HepG2 (cell line): ENCODE results near the gene CENPP. TPM values are rescaled to one million over a fixed set of nuclear protein-coding genes. Genes with fewer than 3 reads are reported as not detected.

Experiments
- ATAC-seq: fragments of 200-7000 bp; cut with Tn5 transposase; 3 replicates; pipeline ENCODE4 v1.9.1; 2020; ENCODE audit warnings: mild to moderate bottlenecking, moderate library complexity
- BruUV-seq: library from RNA; stranded (reverse); fragments of 400-500 nt; replicated peaks from 2 replicates; lab custom pipeline; 2021; lab: Mats Ljungman, UMichigan
- CTCF ChIA-PET: fragments of 300-600 bp; formaldehyde crosslinking; extraction: SDS; loops from one replicate; lab custom pipeline; 2021; ENCODE audit warnings: low total read pairs, inconsistent platforms, low intra/inter-chr PET ratio; lab: Yijun Ruan, JAX
- POLR2A ChIA-PET: fragments of 350-600 bp; sonication (Branson Sonifier 250); formaldehyde crosslinking; loops from one replicate; lab custom pipeline; 2020; ENCODE audit warnings: antibody characterized with exemption, inconsistent platforms; lab: Yijun Ruan, JAX
- DNase-seq: peaks from one replicate; pipeline ENCODE4 v3.0.0-alpha.2; 2015; ENCODE audit warnings: low spot score
- FAIRE-seq: peaks from 3 replicates; lab custom pipeline; 2011; peaks lifted over from hg19 to GRCh38; lab: Jason Lieb, UNC
- H2AFZ ChIP-seq: one replicate; pipeline ENCODE4 v1.6.1; 2011; ENCODE audit warnings: low read length, inconsistent platforms
- H3K27ac ChIP-seq: fragments of 300-600 bp; 3 replicates; pipeline ENCODE4 v1.8.0; 2011; ENCODE audit warnings: mixed run types, mild to moderate bottlenecking, mixed read lengths, low read length, inconsistent platforms; ENCODE audit not compliant: insufficient read depth; ENCODE audit errors: extremely low read length
- H3K27me3 ChIP-seq, 2 experiments: fragments of 200-600 bp in 1 of 2; 2 replicates in 1 of 2; 3 replicates in 1 of 2; pipeline versions ENCODE4 v1.6.0 to v1.8.0; 2011; ENCODE audit warnings: low read length in 2 of 2, mild to moderate bottlenecking in 2 of 2, moderate library complexity in 2 of 2, inconsistent platforms in 1 of 2; ENCODE audit not compliant: insufficient read depth in 2 of 2, control insufficient read depth in 1 of 2
- H3K36me3 ChIP-seq, 2 experiments: fragments of 200-600 bp in 1 of 2; replicated peaks in 1 of 2; 2 replicates in 1 of 2; 3 replicates in 1 of 2; pipeline versions ENCODE4 v1.5.1 to v1.8.0; 2011; ENCODE audit warnings: low read length in 2 of 2, inconsistent platforms in 1 of 2; ENCODE audit not compliant: insufficient read depth in 2 of 2, control insufficient read depth in 1 of 2
- H3K4me1 ChIP-seq: 2 replicates; pipeline ENCODE4 v1.5.1; 2012; ENCODE audit warnings: low read length, inconsistent platforms; ENCODE audit not compliant: insufficient read depth
- H3K4me2 ChIP-seq: 2 replicates; pipeline ENCODE4 v1.6.0; 2011; ENCODE audit warnings: low read depth, low read length, inconsistent platforms
- H3K4me3 ChIP-seq, 3 experiments: fragments of 200-600 bp in 1 of 3; sonication (generic), shearing (Covaris generic) in 1 of 3; replicated peaks in 1 of 3; 2 replicates each; pipeline ENCODE4 v1.5.1; 2011 to 2016; ENCODE audit warnings: low read length in 3 of 3, inconsistent platforms in 2 of 3, low read depth in 2 of 3, mild to moderate bottlenecking in 2 of 3, control low read depth in 1 of 3, mixed read lengths in 1 of 3; ENCODE audit not compliant: insufficient read depth in 1 of 3
- H3K79me2 ChIP-seq: one replicate; pipeline ENCODE4 v1.6.1; 2011; ENCODE audit warnings: low read length, inconsistent platforms; ENCODE audit not compliant: insufficient read depth
- H3K9ac ChIP-seq: 2 replicates; pipeline ENCODE4 v1.6.0; 2011; ENCODE audit warnings: mild to moderate bottlenecking, low read depth, low read length, inconsistent platforms; ENCODE audit not compliant: insufficient read depth
- H3K9me3 ChIP-seq: 2 replicates; pipeline ENCODE4 v1.5.1; 2012; ENCODE audit warnings: mild to moderate bottlenecking, low read length
- H4K20me1 ChIP-seq: 2 replicates; pipeline ENCODE4 v1.6.0; 2011; ENCODE audit warnings: inconsistent platforms, mild to moderate bottlenecking, low read length, moderate library complexity; ENCODE audit not compliant: insufficient read depth
- CC2D1A ChIP-seq: sonication (generic); formaldehyde crosslinking; IDR thresholded peaks from 2 replicates; pipeline ENCODE4 v1.8.1; 2023; ENCODE audit warnings: mild to moderate bottlenecking, missing genetic modification reagents
- FOXK1 ChIP-seq: sonication (generic); formaldehyde crosslinking; IDR thresholded peaks from 2 replicates; pipeline ENCODE4 v1.4.0; 2020; ENCODE audit warnings: low read depth, missing genetic modification reagents, borderline replicate concordance
- HNF4G ChIP-seq, 2 experiments: sonication (generic) in 1 of 2; formaldehyde crosslinking in 1 of 2; IDR thresholded peaks; 2 replicates each; pipeline versions ENCODE4 v1.4.0 to v1.6.1; 2011 to 2020; ENCODE audit warnings: borderline replicate concordance in 2 of 2, low read depth in 2 of 2, mild to moderate bottlenecking in 2 of 2, low read length in 1 of 2, missing genetic modification reagents in 1 of 2, moderate library complexity in 1 of 2
- KAT7 ChIP-seq: IDR thresholded peaks from 2 replicates; pipeline ENCODE4 v1.6.1; 2018; ENCODE audit warnings: borderline replicate concordance, missing compliant biosample characterization
- MEIS2 ChIP-seq: sonication (generic); formaldehyde crosslinking; IDR thresholded peaks from 2 replicates; pipeline ENCODE4 v1.9.0; 2021; ENCODE audit warnings: mild to moderate bottlenecking, missing genetic modification reagents
- MTERF4 ChIP-seq: sonication (generic); formaldehyde crosslinking; IDR thresholded peaks from 2 replicates; pipeline ENCODE4 v1.8.0; 2023; ENCODE audit warnings: mild to moderate bottlenecking, missing genetic modification reagents
- PITX1 ChIP-seq: sonication (generic); formaldehyde crosslinking; IDR thresholded peaks from 2 replicates; pipeline ENCODE4 v1.5.1; 2020; ENCODE audit warnings: mild to moderate bottlenecking, missing genetic modification reagents
- STAT5B ChIP-seq: sonication (generic); formaldehyde crosslinking; IDR thresholded peaks from 2 replicates; pipeline ENCODE4 v1.4.0; 2020; ENCODE audit warnings: missing genetic modification reagents
- TCF7 ChIP-seq: sonication (generic); IDR thresholded peaks from 2 replicates; pipeline ENCODE4 v1.6.1; 2016; ENCODE audit warnings: antibody characterized with exemption, low read depth
- ZNF251 ChIP-seq: sonication (generic); formaldehyde crosslinking; IDR thresholded peaks from 2 replicates; pipeline ENCODE4 v1.9.0; 2021; ENCODE audit warnings: mild to moderate bottlenecking, missing genetic modification reagents
- ZNF614 ChIP-seq: IDR thresholded peaks from 2 replicates; pipeline ENCODE4 v1.6.1; 2018; ENCODE audit warnings: missing biosample characterization, missing genetic modification reagents, inconsistent platforms, borderline replicate concordance
- WGBS: methylation state at CpG from one replicate; pipeline ENCODE4 v1.1.6; 2017; ENCODE audit warnings: low lambda C conversion rate; 5-methylcytosine and 5-hydroxymethylcytosine counted together
- in situ Hi-C: cut with HindIII; loops from 2 replicates; pipeline ENCODE4 v1.10.0; 2017; ENCODE audit warnings: low pct_unique_long_range_greater_than_20kb; ENCODE audit not compliant: extremely low pct_ligation_motif_present
- intact Hi-C: fragments of 100-400 bp; cut with micrococcal nuclease; formaldehyde crosslinking; loops from one replicate; pipeline ENCODE4 v1.10.0; 2022; ENCODE audit not compliant: unreplicated experiment
- polyA plus RNA-seq, 8 experiments: library from polyadenylated mRNA; depleted of rRNA in 3 of 8; stranded (reverse) in 7 of 8; unstranded in 1 of 8; fragments of >200 nt; fragmentation: Illumina TruSeq in 4 of 8; extraction: Trizol in 4 of 8; gene quantifications; 2 replicates each; pipeline versions ENCODE4 v1.2.1 to v1.2.3, GENCODE V29; 2011 to 2016; ENCODE audit warnings: low read depth in 4 of 8, missing spikeins in 1 of 8, mixed read lengths in 1 of 8; ENCODE audit not compliant: insufficient read depth in 1 of 8
- total RNA-seq, 5 experiments: library from RNA; depleted of rRNA; stranded (reverse); fragments of >200 nt; fragmentation: Illumina TruSeq; extraction: Trizol; gene quantifications; 2 replicates each; pipeline ENCODE4 v1.2.3, GENCODE V29; 2016; ENCODE audit warnings: low read depth in 1 of 5
- TF ChIP-seq, protein P1 (sequence below): sonication (generic); formaldehyde crosslinking; IDR thresholded peaks from 2 replicates; pipeline ENCODE4 v1.4.0; 2020; ENCODE audit warnings: missing genetic modification reagents, mild to moderate bottlenecking, borderline replicate concordance

The CENPP gene
- total and polyA plus RNA-seq, 2 of the 13 experiments (the other 11 are each of a cell fraction or from before 2014, with no cell fraction given) = 2.0 to 11.4 TPM

DNA sequence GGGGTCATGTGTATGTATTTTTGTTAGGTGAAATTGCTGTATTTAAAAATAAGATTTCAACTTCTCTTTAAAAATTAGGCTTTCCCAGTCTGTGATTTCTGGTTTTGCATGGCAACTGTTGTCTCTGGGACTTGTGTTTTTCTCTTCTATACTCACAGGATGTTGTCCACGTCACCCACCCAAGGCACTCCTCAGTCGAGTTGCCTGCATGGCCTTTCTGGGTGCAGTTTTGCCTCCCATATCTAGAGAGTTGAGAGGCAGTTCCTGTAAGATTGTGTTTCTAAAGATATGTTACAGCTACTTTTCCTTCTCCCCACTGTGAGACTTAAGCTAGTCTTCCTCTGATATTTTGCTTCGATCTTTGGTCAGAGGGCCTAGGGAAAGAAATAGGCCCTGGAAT lies 158.8 kb downstream of the CENPP start:
- Histone ChIP-seq H2AFZ (no peak overlapping the region), H3K4me1 (peaks cover 13% of the 10 kb centered on the region), H3K36me3 (no peaks in the 10 kb centered on the region), H3K9ac (no peak overlapping the region), H3K4me2 (no peak overlapping the region), H3K27me3 (no peaks in the 10 kb centered on the region), H3K9me3 (no peaks in the 10 kb centered on the region), H3K4me3 (no peak overlapping the region), H3K79me2 (no peaks in the 10 kb centered on the region), H3K27ac (no peak overlapping the region), H4K20me1 (no peaks in the 10 kb centered on the region)
- no peak for DNase-seq
- TF ChIP-seq PITX1 (CRISPR knock-in tag) = no peak
- no peak for TF ChIP-seq STAT5B (CRISPR knock-in tag)
- no peak for TF ChIP-seq KAT7
- TF ChIP-seq ZNF251 (CRISPR knock-in tag) = no peak
- TF ChIP-seq HNF4G (IDR thresholded peaks at IDR 0.05; ENCODE audit: borderline replicate concordance, low read depth, low read length) = no peak
- no peak for TF ChIP-seq HNF4G (CRISPR knock-in tag; IDR thresholded peaks at IDR 0.05; ENCODE audit: borderline replicate concordance, low read depth)
- TF ChIP-seq, protein P1, sequence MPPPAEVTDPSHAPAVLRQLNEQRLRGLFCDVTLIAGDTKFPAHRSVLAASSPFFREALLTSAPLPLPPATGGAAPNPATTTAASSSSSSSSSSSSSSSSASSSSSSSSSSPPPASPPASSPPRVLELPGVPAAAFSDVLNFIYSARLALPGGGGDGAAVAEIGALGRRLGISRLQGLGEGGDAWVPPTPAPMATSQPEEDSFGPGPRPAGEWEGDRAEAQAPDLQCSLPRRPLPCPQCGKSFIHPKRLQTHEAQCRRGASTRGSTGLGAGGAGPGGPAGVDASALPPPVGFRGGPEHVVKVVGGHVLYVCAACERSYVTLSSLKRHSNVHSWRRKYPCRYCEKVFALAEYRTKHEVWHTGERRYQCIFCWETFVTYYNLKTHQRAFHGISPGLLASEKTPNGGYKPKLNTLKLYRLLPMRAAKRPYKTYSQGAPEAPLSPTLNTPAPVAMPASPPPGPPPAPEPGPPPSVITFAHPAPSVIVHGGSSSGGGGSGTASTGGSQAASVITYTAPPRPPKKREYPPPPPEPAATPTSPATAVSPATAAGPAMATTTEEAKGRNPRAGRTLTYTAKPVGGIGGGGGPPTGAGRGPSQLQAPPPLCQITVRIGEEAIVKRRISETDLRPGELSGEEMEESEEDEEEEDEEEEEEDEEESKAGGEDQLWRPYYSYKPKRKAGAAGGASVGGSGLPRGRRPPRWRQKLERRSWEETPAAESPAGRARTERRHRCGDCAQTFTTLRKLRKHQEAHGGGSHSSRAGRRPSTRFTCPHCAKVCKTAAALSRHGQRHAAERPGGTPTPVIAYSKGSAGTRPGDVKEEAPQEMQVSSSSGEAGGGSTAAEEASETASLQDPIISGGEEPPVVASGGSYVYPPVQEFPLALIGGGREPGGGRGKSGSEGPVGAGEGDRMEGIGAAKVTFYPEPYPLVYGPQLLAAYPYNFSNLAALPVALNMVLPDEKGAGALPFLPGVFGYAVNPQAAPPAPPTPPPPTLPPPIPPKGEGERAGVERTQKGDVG (CRISPR knock-in tag) = no peak
- no peak for TF ChIP-seq TCF7
- no peak for TF ChIP-seq CC2D1A (CRISPR knock-in tag)
- TF ChIP-seq MTERF4 = no peak
- no peak for TF ChIP-seq FOXK1
- TF ChIP-seq MEIS2 (CRISPR knock-in tag) = no peak
- no peak for TF ChIP-seq ZNF614 (CRISPR knock-in tag)
- intact Hi-C loops = no loop called here
- in situ Hi-C loops = no loop called here
- WGBS = 86% methylated on average over 3 of the region's 3 CpGs
- FAIRE-seq = no peak
- ChIA-PET POLR2A (no interaction called here), CTCF (no interaction called here)
- no peak for ATAC-seq
- no TSS peak for BruUV-seq
